SU-DHL-6 (cell line): ENCODE results near the gene AKT3.

Experiments
- H2AFZ ChIP-seq: fragments of 200-600 bp; sonication (generic); 2 replicates; pipeline ENCODE4 v1.6.1; 2014; ENCODE audit warnings: low read depth, mild to moderate bottlenecking, moderate library complexity, mixed read lengths, antibody characterized with exemption, low read length; ENCODE audit not compliant: severe bottlenecking
- H3F3A ChIP-seq: fragments of 200-600 bp; shearing (Covaris generic); 2 replicates; pipeline ENCODE4 v1.6.0; 2016; ENCODE audit warnings: antibody characterized with exemption, mild to moderate bottlenecking; ENCODE audit not compliant: insufficient read depth
- H3K27ac ChIP-seq: fragments of 200-600 bp; sonication (generic); 2 replicates; pipeline ENCODE4 v1.5.1; 2016; ENCODE audit warnings: low read depth, mild to moderate bottlenecking, low read length, moderate library complexity, mixed read lengths
- H3K27me3 ChIP-seq: fragments of 200-600 bp; sonication (generic), shearing (Covaris generic); 2 replicates; pipeline ENCODE4 v1.6.0; 2014; ENCODE audit warnings: mild to moderate bottlenecking, low read length
- H3K36me3 ChIP-seq: fragments of 200-600 bp; sonication (generic); 2 replicates; pipeline ENCODE4 v1.6.1; 2014; ENCODE audit warnings: mild to moderate bottlenecking, low read length, mixed read lengths
- H3K4me2 ChIP-seq: fragments of 300-600, 200-600 bp; shearing (Covaris generic), sonication (generic); 2 replicates; pipeline ENCODE4 v1.6.0; 2014; ENCODE audit warnings: low read length, low read depth, mild to moderate bottlenecking; ENCODE audit not compliant: poor library complexity, severe bottlenecking
- H3K4me3 ChIP-seq: fragments of 200-600 bp; sonication (generic); 2 replicates; pipeline ENCODE4 v1.5.1; 2014; ENCODE audit warnings: antibody characterized with exemption, low read length, mild to moderate bottlenecking, mixed read lengths; ENCODE audit not compliant: insufficient read depth, poor library complexity, severe bottlenecking
- H3K79me2 ChIP-seq: fragments of 200-600 bp; sonication (generic); 2 replicates; pipeline ENCODE4 v1.6.1; 2014; ENCODE audit warnings: mild to moderate bottlenecking, low read length, moderate library complexity; ENCODE audit not compliant: insufficient read depth
- H3K9ac ChIP-seq: fragments of 200-600 bp; sonication (generic); 2 replicates; pipeline ENCODE4 v1.7.0; 2014; ENCODE audit warnings: mild to moderate bottlenecking, low read length
- H3K9me2 ChIP-seq: fragments of 200-600 bp; sonication (generic); replicated peaks from 2 replicates; pipeline ENCODE4 v1.6.1; 2014; ENCODE audit warnings: low read length; ENCODE audit not compliant: insufficient read depth
- H3K9me3 ChIP-seq: fragments of 200-600 bp; sonication (generic); 2 replicates; pipeline ENCODE4 v1.6.1; 2014; ENCODE audit warnings: low read length, mixed read lengths; ENCODE audit not compliant: insufficient read depth
- H4K20me1 ChIP-seq: fragments of 200-600 bp; sonication (generic); 2 replicates; pipeline ENCODE4 v1.6.1; 2014; ENCODE audit warnings: low read depth, mild to moderate bottlenecking, antibody characterized with exemption, low read length, moderate library complexity, mixed read lengths
- CTCF ChIP-seq: fragments of 200-600 bp; sonication (generic); IDR thresholded peaks from one replicate; pipeline ENCODE4 v1.5.1; 2017; ENCODE audit warnings: antibody characterized with exemption, mild to moderate bottlenecking, low read length, moderate library complexity; ENCODE audit not compliant: insufficient read depth, poor library complexity, severe bottlenecking
- EZH2phosphoT487 ChIP-seq: fragments of 200-600 bp; sonication (generic), shearing (Covaris generic); conservative IDR thresholded peaks from 2 replicates; pipeline ENCODE4 v1.6.1; 2018; ENCODE audit warnings: mild to moderate bottlenecking, antibody characterized with exemption, low read length, moderate library complexity, mixed read lengths

The AKT3 gene

GRCh38 chr1:243605604-243606003, 244.4 kb downstream of the AKT3 start:
- no peak overlapping the region for H3K4me2 ChIP-seq
- H3K27me3 ChIP-seq, result no peaks in the 10 kb centered on the region
- H3K9me2 ChIP-seq, result no peaks in the 10 kb centered on the region
- no peaks in the 10 kb centered on the region for H3F3A ChIP-seq
- no peaks in the 10 kb centered on the region for H4K20me1 ChIP-seq
- H3K27ac ChIP-seq, result no peak overlapping the region
- no peaks in the 10 kb centered on the region for H3K79me2 ChIP-seq
- TF ChIP-seq EZH2phosphoT487, result no peak
- no peak for TF ChIP-seq CTCF
- no peaks in the 10 kb centered on the region for H3K9me3 ChIP-seq
- H3K36me3 ChIP-seq, result no peaks in the 10 kb centered on the region
- no peak overlapping the region for H2AFZ ChIP-seq
- H3K4me3 ChIP-seq, result no peak overlapping the region
- no peak overlapping the region for H3K9ac ChIP-seq

GRCh38 chr1:243601720-243602119, 248.3 kb downstream of the AKT3 start:
- no peaks in the 10 kb centered on the region for H3K27me3 ChIP-seq
- no peak overlapping the region for H3K27ac ChIP-seq
- H3K36me3 ChIP-seq, result no peaks in the 10 kb centered on the region
- H3K9ac ChIP-seq, result no peak overlapping the region
- no peak for TF ChIP-seq EZH2phosphoT487
- no peak for TF ChIP-seq CTCF
- H3F3A ChIP-seq, result 0 out of 2 replicates have a peak, but pooled peaks cover 4% of the 10 kb centered on the region
- H3K9me2 ChIP-seq, result no peaks in the 10 kb centered on the region
- H3K4me2 ChIP-seq, result no peak overlapping the region
- no peak overlapping the region for H2AFZ ChIP-seq
- H3K4me3 ChIP-seq, result no peak overlapping the region
- no peaks in the 10 kb centered on the region for H3K9me3 ChIP-seq
- no peaks in the 10 kb centered on the region for H4K20me1 ChIP-seq
- no peaks in the 10 kb centered on the region for H3K79me2 ChIP-seq

GRCh38 chr1:243598433-243598832, 251.6 kb downstream of the AKT3 start:
- H3K4me2 ChIP-seq, result no peak overlapping the region
- H3K9me2 ChIP-seq, result no peaks in the 10 kb centered on the region
- H3K27me3 ChIP-seq, result no peaks in the 10 kb centered on the region
- H3K9me3 ChIP-seq, result no peaks in the 10 kb centered on the region
- no peak overlapping the region for H3K9ac ChIP-seq
- H3K79me2 ChIP-seq, result no peaks in the 10 kb centered on the region
- H3K27ac ChIP-seq, result no peak overlapping the region
- no peaks in the 10 kb centered on the region for H4K20me1 ChIP-seq
- H2AFZ ChIP-seq, result no peak overlapping the region
- H3K36me3 ChIP-seq, result no peaks in the 10 kb centered on the region
- H3F3A ChIP-seq, result 0 out of 2 replicates have a peak, but pooled peaks cover 4% of the 10 kb centered on the region
- H3K4me3 ChIP-seq, result no peak overlapping the region
- no peak for TF ChIP-seq EZH2phosphoT487
- no peak for TF ChIP-seq CTCF

- no peaks in the 10 kb centered on the region for H3K79me2 ChIP-seq
- no peaks in the 10 kb centered on the region for H3K27me3 ChIP-seq
- no peak overlapping the region for H3K27ac ChIP-seq
- no peak overlapping the region for H3K4me2 ChIP-seq
- H3K9me3 ChIP-seq, result no peaks in the 10 kb centered on the region
- H2AFZ ChIP-seq, result no peak overlapping the region
- H3F3A ChIP-seq, result 0 out of 2 replicates have a peak, but pooled peaks cover 4% of the 10 kb centered on the region
- H3K36me3 ChIP-seq, result no peaks in the 10 kb centered on the region
- no peak overlapping the region for H3K4me3 ChIP-seq
- H3K9me2 ChIP-seq, result no peaks in the 10 kb centered on the region
- H3K9ac ChIP-seq, result no peak overlapping the region
- H4K20me1 ChIP-seq, result no peaks in the 10 kb centered on the region
- no peak for TF ChIP-seq EZH2phosphoT487
- no peak for TF ChIP-seq CTCF
Observed at GRCh38 chr1:243597383-243597782, 252.7 kb downstream of the AKT3 start.
